ENCODE results near the gene NHS.

GRCh38 chrX:17520016-17520615, 145.1 kb downstream of the NHS start:
- TF ChIP-seq POLR2AphosphoS5 (IDR thresholded peaks at IDR 0.05) (no peak), CTCF (IDR thresholded peaks at IDR 0.05) (no peak), EP300 (IDR thresholded peaks at IDR 0.05) (no peak)
